Aorta (tissue), 5 donors: Measurements from ENCODE around the gene SPOCK3. TPM values are rescaled to one million over a fixed set of nuclear protein-coding genes. Genes with fewer than 3 reads are reported as not detected.
"Not testable (repeated sequence)": the region's sequence is repeated elsewhere in the genome, so short reads cannot be mapped to it uniquely, and the experiment has no call there.

Experiments used
- ATAC-seq: fragments of 200-7000 bp; cut with Tn5 transposase; one replicate; pipeline ENCODE4 v1.9.1; 2022; ENCODE audit warnings: moderate library complexity; ENCODE audit not compliant: low FRiP score
- DNase-seq, 2 donors: peaks; one replicate each; pipeline ENCODE4 v3.0.0-alpha.2; 2020
- H3K27ac ChIP-seq, 2 donors: one replicate each; pipeline ENCODE4 v1.5.1; 2013; ENCODE audit warnings: low read length in 2 of 2, mild to moderate bottlenecking in 2 of 2, moderate library complexity in 2 of 2, control low read depth in 1 of 2, inconsistent platforms in 1 of 2, low read depth in 1 of 2
- H3K27me3 ChIP-seq, 2 donors: one replicate each; pipeline ENCODE4 v1.6.1; 2013; ENCODE audit warnings: control low read depth in 1 of 2, low read length in 1 of 2, mild to moderate bottlenecking in 1 of 2, moderate library complexity in 1 of 2; ENCODE audit not compliant: insufficient read depth in 2 of 2, control insufficient read depth in 1 of 2
- H3K36me3 ChIP-seq, 2 donors: one replicate each; pipeline ENCODE4 v1.6.1; 2013; ENCODE audit warnings: control low read depth in 1 of 2, low read length in 1 of 2, mild to moderate bottlenecking in 1 of 2; ENCODE audit not compliant: insufficient read depth in 2 of 2, control insufficient read depth in 1 of 2
- H3K4me1 ChIP-seq, 2 donors: one replicate each; pipeline ENCODE4 v1.6.1; 2013; ENCODE audit warnings: low read length in 2 of 2, control low read depth in 1 of 2, mild to moderate bottlenecking in 1 of 2, moderate library complexity in 1 of 2; ENCODE audit not compliant: insufficient read depth in 2 of 2, control insufficient read depth in 1 of 2
- H3K4me3 ChIP-seq, 2 donors: one replicate each; pipeline ENCODE4 v1.5.1; 2013; ENCODE audit warnings: low read length in 2 of 2, control low read depth in 1 of 2, mild to moderate bottlenecking in 1 of 2
- H3K9me3 ChIP-seq: one replicate; pipeline ENCODE4 v1.6.1; 2013; ENCODE audit warnings: mild to moderate bottlenecking, low read length; ENCODE audit not compliant: control insufficient read depth
- WGBS, 2 donors: extraction: QIAGEN DNeasy Blood & Tissue Kit; methylation state at CpG; one replicate each; pipeline ENCODE4 v1.1.7; 2013; 5-methylcytosine and 5-hydroxymethylcytosine counted together
- intact Hi-C, 2 donors: fragments of 100-400 bp; cut with DNase I; formaldehyde crosslinking; loops; one replicate each; pipeline versions ENCODE4 v1.14.2 to v1.15.0; 2022
- long read RNA-seq, 2 donors: library from polyadenylated mRNA; unstranded; transcript quantifications; one replicate each; pipeline ENCODE4 v2.0.0, GENCODE V29; 2020 to 2021
- polyA plus RNA-seq, 2 donors: library from polyadenylated mRNA; stranded (reverse); fragments of 200-250 nt; gene quantifications; one replicate each; pipeline ENCODE4 v1.2.3, GENCODE V29; 2013
- total RNA-seq, 2 donors: library from RNA; stranded (reverse); fragmentation: NEBNext Ultra II Directional; extraction: Animal tissue kit (Norgen Biotek cat#: 25700); gene quantifications; one replicate each; pipeline ENCODE4 v1.2.1, GENCODE V29; 2021
- donor health status: healthy with polysubstance abuse.
- donor health status: Bipolar disorder and iron deficiency.
- donor health status: DM: no; HTN: no; CAD: no.
- donor health status: DM: no; HTN: no; CAD: no.
- donor health status: DM: yes; HTN: yes; CAD: no.

The SPOCK3 gene
- total RNA-seq: not detected
- polyA plus RNA-seq: not detected
- long read RNA-seq, donor 1: 0 reads
- long read RNA-seq, donor 2: 0 reads

- ATAC-seq (peak; percentile 69), DNase-seq (peak; percentile 46 to 72)
Measured at GRCh38 chr4:167234316-167234881, at the start of gene SPOCK3. SPOCK3 (minus strand) TSS chr4:167234494.

GRCh38 chr4:167282171-167282864 lies 48.0 kb upstream of the SPOCK3 start:
- H3K9me3 ChIP-seq: no peaks in the 10 kb centered on the region
- WGBS, 2 donors: 56 to 80% methylated on average over 1 of the region's 1 CpG
- DNase-seq: no peak
- H3K4me3 ChIP-seq: no peak overlapping the region
- ATAC-seq: no peak
- no peaks in the 10 kb centered on the region for H3K4me1 ChIP-seq
- intact Hi-C loops: no loop called here
- no peaks in the 10 kb centered on the region for H3K36me3 ChIP-seq
- no peaks in the 10 kb centered on the region for H3K27me3 ChIP-seq
- H3K27ac ChIP-seq: no peak overlapping the region

More at GRCh38 chr4:167234316-167234881, at the start of gene SPOCK3:
- no peak within 1 kb of the TSS for H3K27ac ChIP-seq
- H3K4me3 ChIP-seq: peak within 1 kb of the TSS; percentile 28 to 41
- no peaks in the 10 kb centered on the region for H3K4me1 ChIP-seq
- intact Hi-C loops: no loop called here
- WGBS, 2 donors: 1% methylated on average over 31 to 32 of the region's 32 CpGs
- H3K9me3 ChIP-seq: no peaks in the 10 kb centered on the region
- H3K36me3 ChIP-seq: no peaks in the 10 kb centered on the region
- no peaks in the 10 kb centered on the region for H3K27me3 ChIP-seq

GRCh38 chr4:167281545-167281944 lies 47.3 kb upstream of the SPOCK3 start:
- DNase-seq, H3K27me3 ChIP-seq, H3K9me3 ChIP-seq, ATAC-seq, H3K4me3 ChIP-seq, H3K36me3 ChIP-seq, H3K4me1 ChIP-seq, H3K27ac ChIP-seq, intact Hi-C loops: not testable (repeated sequence)
- WGBS, 2 donors: 92 to 95% methylated on average over 13 of the region's 13 CpGs

- H3K27ac ChIP-seq: no peak overlapping the region
- H3K4me3 ChIP-seq: no peak overlapping the region
- no peaks in the 10 kb centered on the region for H3K9me3 ChIP-seq
- no peak for DNase-seq
- WGBS, 2 donors: 12 to 22% methylated on average over 1 of the region's 1 CpG
- ATAC-seq: no peak
- H3K27me3 ChIP-seq: no peaks in the 10 kb centered on the region
- no peaks in the 10 kb centered on the region for H3K4me1 ChIP-seq
- intact Hi-C loops: no loop called here
- no peaks in the 10 kb centered on the region for H3K36me3 ChIP-seq
Measured at GRCh38 chr4:167274351-167274750, 40.1 kb upstream of the SPOCK3 start.

- Histone ChIP-seq H3K36me3 (no peaks in the 10 kb centered on the region), H3K27me3 (no peaks in the 10 kb centered on the region), H3K9me3 (no peaks in the 10 kb centered on the region), H3K4me1 (no peaks in the 10 kb centered on the region), H3K27ac (no peak overlapping the region), H3K4me3 (no peak overlapping the region)
- ATAC-seq: no peak
- intact Hi-C loops: no loop called here
- WGBS, 2 donors: 80 to 83% methylated on average over 5 of the region's 5 CpGs
- DNase-seq: no peak
Measured at GRCh38 chr4:167265231-167265630, 30.9 kb upstream of the SPOCK3 start.

GRCh38 chr4:167248271-167248670 lies 14.0 kb upstream of the SPOCK3 start:
- H3K27ac ChIP-seq: no peak overlapping the region
- no peaks in the 10 kb centered on the region for H3K27me3 ChIP-seq
- H3K36me3 ChIP-seq: no peaks in the 10 kb centered on the region
- no peak overlapping the region for H3K4me3 ChIP-seq
- H3K4me1 ChIP-seq: no peaks in the 10 kb centered on the region
- H3K9me3 ChIP-seq: no peaks in the 10 kb centered on the region
- DNase-seq (no peak), ATAC-seq (no peak)
- WGBS, 2 donors: 40 to 44% methylated on average over 4 of the region's 4 CpGs
- intact Hi-C loops: no loop called here

GRCh38 chr4:167239627-167240026 lies 5.3 kb upstream of the SPOCK3 start:
- 42 to 47% methylated on average over 2 of the region's 2 CpGs for WGBS, 2 donors
- no peak overlapping the region for H3K27ac ChIP-seq
- H3K27me3 ChIP-seq: no peaks in the 10 kb centered on the region
- no peaks in the 10 kb centered on the region for H3K36me3 ChIP-seq
- no peak overlapping the region for H3K4me3 ChIP-seq
- DNase-seq: no peak
- intact Hi-C loops: no loop called here
- no peaks in the 10 kb centered on the region for H3K4me1 ChIP-seq
- ATAC-seq: no peak
- no peaks in the 10 kb centered on the region for H3K9me3 ChIP-seq

- ATAC-seq: no peak
- no peak overlapping the region for H3K27ac ChIP-seq
- H3K27me3 ChIP-seq: no peaks in the 10 kb centered on the region
- no peaks in the 10 kb centered on the region for H3K4me1 ChIP-seq
- DNase-seq: no peak
- no peaks in the 10 kb centered on the region for H3K36me3 ChIP-seq
- WGBS, 2 donors: 44 to 49% methylated on average over 1 of the region's 1 CpG
- no peak overlapping the region for H3K4me3 ChIP-seq
- no peaks in the 10 kb centered on the region for H3K9me3 ChIP-seq
- intact Hi-C loops: no loop called here
Measured at GRCh38 chr4:167238226-167238625, 3.9 kb upstream of the SPOCK3 start.

- no peaks in the 10 kb centered on the region for H3K4me1 ChIP-seq
- DNase-seq (peak in 1 of 2 donors; percentile 41), ATAC-seq (no peak)
- no peaks in the 10 kb centered on the region for H3K36me3 ChIP-seq
- no peak overlapping the region for H3K27ac ChIP-seq
- intact Hi-C loops: no loop called here
- peak overlapping the region; percentile 28 to 41 for H3K4me3 ChIP-seq
- no peaks in the 10 kb centered on the region for H3K27me3 ChIP-seq
- H3K9me3 ChIP-seq: no peaks in the 10 kb centered on the region
- WGBS, 2 donors: 1 to 2% methylated on average over 28 to 40 of the region's 40 CpGs
Measured at GRCh38 chr4:167233685-167234315, 494 bp downstream of the SPOCK3 start.
